IPS DF 6.9 (cell line): ENCODE results near the gene STEEP1.
"Not testable (repeated sequence)": the region's sequence is repeated elsewhere in the genome, so short reads cannot be mapped to it uniquely, and the experiment has no call there.

ENCODE experiments used
- DNase-seq: peaks from one replicate; pipeline ENCODE4 v3.0.0-alpha.2; 2013; ENCODE audit warnings: low read depth, low spot score
- H3K27ac ChIP-seq: one replicate; pipeline ENCODE4 v1.5.1; 2013; ENCODE audit warnings: low read length, control low read depth
- H3K27me3 ChIP-seq: 2 replicates; pipeline ENCODE4 v1.6.1; 2013; ENCODE audit warnings: mild to moderate bottlenecking, low read length; ENCODE audit not compliant: control insufficient read depth, insufficient read depth
- H3K36me3 ChIP-seq: 2 replicates; pipeline ENCODE4 v1.6.1; 2013; ENCODE audit warnings: low read length; ENCODE audit not compliant: control insufficient read depth, insufficient read depth
- H3K4me1 ChIP-seq: 2 replicates; pipeline ENCODE4 v1.6.1; 2013; ENCODE audit warnings: low read length; ENCODE audit not compliant: control insufficient read depth, insufficient read depth
- H3K4me3 ChIP-seq: 2 replicates; pipeline ENCODE4 v1.5.1; 2013; ENCODE audit warnings: mild to moderate bottlenecking, low read length
- H3K9me3 ChIP-seq: 2 replicates; pipeline ENCODE4 v1.6.1; 2013; ENCODE audit warnings: low read length, inconsistent platforms; ENCODE audit not compliant: control insufficient read depth, insufficient read depth
- WGBS: extraction: QIAGEN DNeasy Blood & Tissue Kit; methylation state at CpG from one replicate; pipeline ENCODE4 v1.1.7; 2013; ENCODE audit warnings: mixed read lengths, missing lambda C conversion rate; ENCODE audit not compliant: insufficient read length, insufficient coverage; 5-methylcytosine and 5-hydroxymethylcytosine counted together

Gene STEEP1

GRCh38 chrX:119529345-119530276 lies 35.6 kb downstream of the STEEP1 start:
- WGBS: no CpG with 5 or more reads among the region's 9 CpGs
- H3K27ac ChIP-seq: no peak overlapping the region

GRCh38 chrX:119523664-119524184 lies 41.5 kb downstream of the STEEP1 start:
- WGBS: no CpG with 5 or more reads among the region's 1 CpG
- no peaks in the 10 kb centered on the region for H3K4me1 ChIP-seq
- no peaks in the 10 kb centered on the region for H3K27me3 ChIP-seq
- DNase-seq: no peak
- H3K4me3 ChIP-seq: no peak overlapping the region
- H3K9me3 ChIP-seq: no peaks in the 10 kb centered on the region
- H3K36me3 ChIP-seq: no peaks in the 10 kb centered on the region
- H3K27ac ChIP-seq: no peak overlapping the region

More at GRCh38 chrX:119529345-119530276, 35.6 kb downstream of the STEEP1 start:
- no peaks in the 10 kb centered on the region for H3K9me3 ChIP-seq
- H3K4me3 ChIP-seq: no peak overlapping the region
- no peaks in the 10 kb centered on the region for H3K27me3 ChIP-seq
- no peaks in the 10 kb centered on the region for H3K36me3 ChIP-seq
- no peak for DNase-seq
- no peaks in the 10 kb centered on the region for H3K4me1 ChIP-seq

GRCh38 chrX:119521246-119521645 lies 44.0 kb downstream of the STEEP1 start:
- H3K36me3 ChIP-seq: no peaks in the 10 kb centered on the region
- H3K27ac ChIP-seq: no peak overlapping the region
- H3K9me3 ChIP-seq: no peaks in the 10 kb centered on the region
- no peaks in the 10 kb centered on the region for H3K27me3 ChIP-seq
- no peak for DNase-seq
- no peaks in the 10 kb centered on the region for H3K4me1 ChIP-seq
- WGBS: no CpG with 5 or more reads among the region's 6 CpGs
- no peak overlapping the region for H3K4me3 ChIP-seq

GRCh38 chrX:119518371-119518770 lies 46.8 kb downstream of the STEEP1 start:
- DNase-seq: no peak
- H3K4me3 ChIP-seq: no peak overlapping the region
- no peaks in the 10 kb centered on the region for H3K27me3 ChIP-seq
- no peaks in the 10 kb centered on the region for H3K36me3 ChIP-seq
- WGBS: no CpG with 5 or more reads among the region's 4 CpGs
- no peaks in the 10 kb centered on the region for H3K4me1 ChIP-seq
- no peak overlapping the region for H3K27ac ChIP-seq
- H3K9me3 ChIP-seq: no peaks in the 10 kb centered on the region

- Histone ChIP-seq H3K9me3 (no peaks in the 10 kb centered on the region), H3K4me1 (no peaks in the 10 kb centered on the region), H3K27me3 (no peaks in the 10 kb centered on the region), H3K36me3 (no peaks in the 10 kb centered on the region), H3K27ac (no peak overlapping the region), H3K4me3 (no peak overlapping the region)
- no peak for DNase-seq
- WGBS: no CpG with 5 or more reads among the region's 5 CpGs
Measured at GRCh38 chrX:119516157-119516702, 49.0 kb downstream of the STEEP1 start.

GRCh38 chrX:119512146-119512800 lies 52.9 kb downstream of the STEEP1 start:
- DNase-seq: no peak
- WGBS: no CpG with 5 or more reads among the region's 14 CpGs
- Histone ChIP-seq H3K9me3 (no peaks in the 10 kb centered on the region), H3K4me1 (no peaks in the 10 kb centered on the region), H3K4me3 (no peak overlapping the region), H3K27ac (no peak overlapping the region), H3K36me3 (no peaks in the 10 kb centered on the region), H3K27me3 (no peaks in the 10 kb centered on the region)

- no peak for DNase-seq
- Histone ChIP-seq H3K27ac (no peak overlapping the region), H3K36me3 (no peaks in the 10 kb centered on the region), H3K4me3 (no peak overlapping the region), H3K4me1 (0 out of 2 replicates have a peak, but pooled peaks cover 1% of the 10 kb centered on the region), H3K9me3 (no peaks in the 10 kb centered on the region), H3K27me3 (no peaks in the 10 kb centered on the region)
- WGBS: no CpG with 5 or more reads among the region's 6 CpGs
Measured at GRCh38 chrX:119507206-119507605, 58.0 kb downstream of the STEEP1 start.

GRCh38 chrX:119505945-119506344 lies 59.3 kb downstream of the STEEP1 start:
- Histone ChIP-seq H3K36me3 (no peaks in the 10 kb centered on the region), H3K27ac (no peak overlapping the region), H3K9me3 (no peaks in the 10 kb centered on the region), H3K4me3 (no peak overlapping the region), H3K4me1 (0 out of 2 replicates have a peak, but pooled peaks cover 1% of the 10 kb centered on the region), H3K27me3 (no peaks in the 10 kb centered on the region)
- no peak for DNase-seq
- WGBS: no CpG with 5 or more reads among the region's 4 CpGs

GRCh38 chrX:119505145-119505544 lies 60.1 kb downstream of the STEEP1 start:
- H3K27ac ChIP-seq, H3K4me1 ChIP-seq, H3K36me3 ChIP-seq, H3K4me3 ChIP-seq, H3K9me3 ChIP-seq, DNase-seq, H3K27me3 ChIP-seq: not testable (repeated sequence)
- WGBS: no CpG with 5 or more reads among the region's 10 CpGs

- no peaks in the 10 kb centered on the region for H3K27me3 ChIP-seq
- H3K36me3 ChIP-seq: no peaks in the 10 kb centered on the region
- no CpG with 5 or more reads among the region's 2 CpGs for WGBS
- no peaks in the 10 kb centered on the region for H3K9me3 ChIP-seq
- H3K4me1 ChIP-seq: 0 out of 2 replicates have a peak, but pooled peaks cover 1% of the 10 kb centered on the region
- no peak overlapping the region for H3K27ac ChIP-seq
- no peak for DNase-seq
- no peak overlapping the region for H3K4me3 ChIP-seq
Measured at GRCh38 chrX:119503484-119503861, 61.7 kb downstream of the STEEP1 start.
